Natural killer cell (primary cell): ENCODE results near the gene AIFM1. TPM values are rescaled to one million over a fixed set of nuclear protein-coding genes. Genes with fewer than 3 reads are reported as not detected.

ENCODE experiments used
- ATAC-seq, 3 donors: fragments of 150-1000 bp in 2 of 3; fragments of 200-7000 bp in 1 of 3; cut with Tn5 transposase; 1 replicate in 1 of 3; 2 replicates in 2 of 3; pipeline ENCODE4 v1.10.0; 2021; ENCODE audit warnings: mild to moderate bottlenecking in 2 of 3, moderate library complexity in 2 of 3
- DNase-seq, 2 donors: peaks; one replicate each; pipeline versions ENCODE4 v3.0.0 to v3.0.0-alpha.2; 2013 to 2021; ENCODE audit warnings: mixed read lengths in 1 of 2
- H3K27ac ChIP-seq: one replicate; pipeline ENCODE4 v1.5.1; 2013; ENCODE audit warnings: mild to moderate bottlenecking, low read length
- H3K27me3 ChIP-seq: one replicate; pipeline ENCODE4 v1.6.1; 2013; ENCODE audit warnings: low read length; ENCODE audit not compliant: control insufficient read depth, insufficient read depth
- H3K36me3 ChIP-seq: one replicate; pipeline ENCODE4 v1.6.1; 2013; ENCODE audit warnings: low read length; ENCODE audit not compliant: control insufficient read depth, insufficient read depth
- H3K4me1 ChIP-seq: one replicate; pipeline ENCODE4 v1.6.1; 2013; ENCODE audit warnings: low read length; ENCODE audit not compliant: control insufficient read depth, insufficient read depth
- H3K4me3 ChIP-seq: one replicate; pipeline ENCODE4 v1.5.1; 2013; ENCODE audit warnings: low read length
- H3K9me3 ChIP-seq: one replicate; pipeline ENCODE4 v1.6.1; 2013; ENCODE audit warnings: low read length; ENCODE audit not compliant: control insufficient read depth, insufficient read depth
- H3K27ac Mint-ChIP-seq, 2 donors: one replicate each; pipeline ENCODE4 v1.8.0; 2022; ENCODE audit warnings: mild to moderate bottlenecking in 2 of 2, mixed read lengths in 2 of 2, moderate library complexity in 1 of 2
- H3K27me3 Mint-ChIP-seq, 2 donors: one replicate each; pipeline ENCODE4 v1.8.0; 2022; ENCODE audit warnings: low read depth in 2 of 2, mixed read lengths in 2 of 2
- H3K36me3 Mint-ChIP-seq: one replicate; pipeline ENCODE4 v1.8.0; 2022; ENCODE audit warnings: mixed read lengths
- H3K4me1 Mint-ChIP-seq, 2 donors: one replicate each; pipeline ENCODE4 v1.8.0; 2022; ENCODE audit warnings: mixed read lengths in 2 of 2
- H3K4me3 Mint-ChIP-seq: one replicate; pipeline ENCODE4 v1.8.0; 2022; ENCODE audit warnings: mild to moderate bottlenecking, moderate library complexity, mixed read lengths
- H3K9me3 Mint-ChIP-seq, 2 donors: one replicate each; pipeline ENCODE4 v1.8.0; 2022; ENCODE audit warnings: mixed read lengths in 2 of 2
- WGBS: methylation state at CpG from one replicate; pipeline ENCODE4 v1.1.7; 2013; ENCODE audit warnings: missing lambda C conversion rate; ENCODE audit not compliant: insufficient coverage; 5-methylcytosine and 5-hydroxymethylcytosine counted together
- intact Hi-C: fragments of 100-400 bp; cut with micrococcal nuclease; formaldehyde crosslinking; loops from one replicate; pipeline ENCODE4 v1.14.2; 2022
- total RNA-seq, 4 donors: library from RNA; stranded (reverse); fragments of 120-200 nt in 1 of 4; gene quantifications; one replicate each; pipeline versions ENCODE4 v1.2.3 to v1.2.4, GENCODE V29; 2013 to 2022
- TF ChIP-seq, protein P1 (sequence below): fragments of 200-600 bp; IDR thresholded peaks from one replicate; pipeline ENCODE4 v1.8.0; 2022; ENCODE audit warnings: antibody characterized with exemption

AIFM1 gene
- total RNA-seq, 3 donors from 2014 or later (not counting 1 experiment from before 2014, with no cell fraction given) = 16.2 to 21.1 (median 17.0) TPM

- intact Hi-C loops = loop anchor here (10.0 kb wide), 1 partner anchor 592 kb away; no protein-coding TSS in a partner anchor
- no peaks in the 10 kb centered on the region for H3K4me1 Mint-ChIP-seq
- no peak overlapping the region for H3K4me3 ChIP-seq
- no peak overlapping the region for H3K27ac Mint-ChIP-seq
- no peaks in the 10 kb centered on the region for H3K9me3 ChIP-seq
- H3K36me3 Mint-ChIP-seq = no peaks in the 10 kb centered on the region
- H3K27me3 Mint-ChIP-seq = peaks cover 0 to 5% of the 10 kb centered on the region in 2 donors
- no peaks in the 10 kb centered on the region for H3K36me3 ChIP-seq
- DNase-seq (no peak), ATAC-seq (no peak)
- no peaks in the 10 kb centered on the region for H3K27me3 ChIP-seq
- H3K27ac ChIP-seq = no peak overlapping the region
- H3K9me3 Mint-ChIP-seq = no peaks in the 10 kb centered on the region
- WGBS = 90% methylated on average over 4 of the region's 7 CpGs
- H3K4me1 ChIP-seq = no peaks in the 10 kb centered on the region
- TF ChIP-seq, protein P1, sequence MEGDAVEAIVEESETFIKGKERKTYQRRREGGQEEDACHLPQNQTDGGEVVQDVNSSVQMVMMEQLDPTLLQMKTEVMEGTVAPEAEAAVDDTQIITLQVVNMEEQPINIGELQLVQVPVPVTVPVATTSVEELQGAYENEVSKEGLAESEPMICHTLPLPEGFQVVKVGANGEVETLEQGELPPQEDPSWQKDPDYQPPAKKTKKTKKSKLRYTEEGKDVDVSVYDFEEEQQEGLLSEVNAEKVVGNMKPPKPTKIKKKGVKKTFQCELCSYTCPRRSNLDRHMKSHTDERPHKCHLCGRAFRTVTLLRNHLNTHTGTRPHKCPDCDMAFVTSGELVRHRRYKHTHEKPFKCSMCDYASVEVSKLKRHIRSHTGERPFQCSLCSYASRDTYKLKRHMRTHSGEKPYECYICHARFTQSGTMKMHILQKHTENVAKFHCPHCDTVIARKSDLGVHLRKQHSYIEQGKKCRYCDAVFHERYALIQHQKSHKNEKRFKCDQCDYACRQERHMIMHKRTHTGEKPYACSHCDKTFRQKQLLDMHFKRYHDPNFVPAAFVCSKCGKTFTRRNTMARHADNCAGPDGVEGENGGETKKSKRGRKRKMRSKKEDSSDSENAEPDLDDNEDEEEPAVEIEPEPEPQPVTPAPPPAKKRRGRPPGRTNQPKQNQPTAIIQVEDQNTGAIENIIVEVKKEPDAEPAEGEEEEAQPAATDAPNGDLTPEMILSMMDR = no peak
- H3K4me3 Mint-ChIP-seq = no peak overlapping the region
These were observed 30.8 kb upstream of the AIFM1 start for GRCh38 chrX:130196466-130196865.

DNA sequence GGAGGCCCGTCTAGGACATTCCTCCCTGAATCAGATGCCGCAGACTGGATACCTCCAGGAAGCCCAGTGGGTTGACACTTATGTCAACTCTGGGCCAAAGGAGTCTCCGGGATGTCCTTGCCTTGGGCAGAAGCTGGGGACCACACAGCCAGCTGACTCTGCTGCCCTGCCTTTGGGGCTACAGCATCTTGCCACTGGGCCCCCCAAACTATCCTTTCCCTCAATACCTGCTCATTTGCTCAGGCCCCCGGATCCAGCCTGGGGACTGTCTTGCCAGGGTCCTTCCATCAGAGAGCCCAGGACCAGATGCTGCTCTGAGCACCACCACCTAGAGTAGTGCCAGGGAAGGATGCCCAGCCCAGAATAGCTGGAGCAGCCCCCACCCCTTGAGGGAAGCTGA lies 25.2 kb upstream of the AIFM1 start:
- Histone ChIP-seq H3K4me1 (no peaks in the 10 kb centered on the region), H3K4me3 (no peak overlapping the region), H3K36me3 (no peaks in the 10 kb centered on the region), H3K9me3 (no peaks in the 10 kb centered on the region), H3K27ac (no peak overlapping the region), H3K27me3 (no peaks in the 10 kb centered on the region)
- Mint-ChIP-seq H3K27me3 (peaks cover 0 to 5% of the 10 kb centered on the region in 2 donors), H3K36me3 (no peaks in the 10 kb centered on the region), H3K4me1 (no peaks in the 10 kb centered on the region), H3K4me3 (no peak overlapping the region), H3K9me3 (no peaks in the 10 kb centered on the region), H3K27ac (no peak overlapping the region)
- DNase-seq = no peak
- ATAC-seq = no peak
- WGBS = 93% methylated on average over 4 of the region's 4 CpGs
- intact Hi-C loops = loop anchor here (5.0 to 10.0 kb wide), 3 partner anchors 68 to 586 kb away; no protein-coding TSS in a partner anchor
- TF ChIP-seq, protein P1 = no peak

DNA sequence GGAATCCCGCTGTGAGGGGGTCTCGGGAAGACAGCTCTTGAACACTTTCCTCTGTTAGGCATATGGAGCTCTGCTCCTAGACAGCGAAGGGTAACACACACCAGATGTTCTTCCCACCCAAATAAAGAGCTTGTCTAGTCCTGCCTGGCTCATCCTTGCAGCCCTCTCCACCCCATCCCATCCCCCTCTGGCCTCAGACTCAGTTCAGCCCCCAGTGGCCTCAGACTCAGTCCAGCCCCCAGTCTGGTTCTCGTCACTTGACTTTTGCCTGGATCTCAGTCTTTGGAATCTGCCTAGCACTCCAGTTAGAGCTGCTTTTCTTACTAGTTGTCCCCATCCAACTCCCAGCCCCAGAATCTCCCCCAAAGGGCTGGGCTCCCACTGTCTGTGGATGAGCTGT lies 21.0 kb upstream of the AIFM1 start:
- intact Hi-C loops = no loop called here
- Mint-ChIP-seq H3K4me3 (no peak overlapping the region), H3K4me1 (peaks cover 0 to 7% of the 10 kb centered on the region in 2 donors), H3K36me3 (no peaks in the 10 kb centered on the region), H3K27ac (no peak overlapping the region), H3K9me3 (no peaks in the 10 kb centered on the region), H3K27me3 (no peaks in the 10 kb centered on the region)
- TF ChIP-seq, protein P1 = no peak
- 100% methylated on average over 4 of the region's 4 CpGs for WGBS
- Histone ChIP-seq H3K36me3 (peaks cover 2% of the 10 kb centered on the region), H3K27me3 (no peaks in the 10 kb centered on the region), H3K27ac (no peak overlapping the region), H3K9me3 (no peaks in the 10 kb centered on the region), H3K4me1 (peaks cover 15% of the 10 kb centered on the region), H3K4me3 (no peak overlapping the region)
- no peak for ATAC-seq
- DNase-seq = no peak

DNA sequence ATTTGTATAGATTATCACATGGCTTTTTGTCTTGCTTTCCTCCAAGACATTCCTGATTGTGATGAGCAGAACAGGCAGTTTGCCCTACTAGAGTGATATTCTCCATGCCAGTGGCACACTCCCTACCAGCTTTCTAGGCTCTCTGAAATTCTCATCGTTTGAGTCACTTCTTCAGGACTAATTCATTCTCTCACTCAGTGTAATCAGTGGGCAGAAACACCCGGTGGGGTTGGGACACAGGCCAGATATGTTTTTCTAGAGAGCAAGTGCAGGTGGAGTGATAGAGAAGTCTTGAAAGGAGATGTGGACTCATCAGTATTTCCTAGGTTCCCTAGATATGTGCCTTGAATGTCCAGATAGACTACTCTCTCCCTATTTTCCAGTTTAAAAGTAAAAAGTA lies 19.2 kb upstream of the AIFM1 start:
- peaks cover under 1 to 9% of the 10 kb centered on the region in 2 donors for H3K4me1 Mint-ChIP-seq
- no peaks in the 10 kb centered on the region for H3K9me3 Mint-ChIP-seq
- TF ChIP-seq, protein P1 = no peak
- Histone ChIP-seq H3K9me3 (no peaks in the 10 kb centered on the region), H3K4me1 (peaks cover 15% of the 10 kb centered on the region), H3K27me3 (no peaks in the 10 kb centered on the region), H3K36me3 (peaks cover 2% of the 10 kb centered on the region), H3K27ac (no peak overlapping the region), H3K4me3 (no peak overlapping the region)
- DNase-seq (no peak), ATAC-seq (no peak)
- H3K36me3 Mint-ChIP-seq = no peaks in the 10 kb centered on the region
- WGBS = no CpG with 5 or more reads among the region's 2 CpGs
- intact Hi-C loops = no loop called here
- no peaks in the 10 kb centered on the region for H3K27me3 Mint-ChIP-seq
- no peak overlapping the region for H3K27ac Mint-ChIP-seq
- H3K4me3 Mint-ChIP-seq = no peak overlapping the region
